Mesothelial cell of epicardium (in vitro differentiated cells): ENCODE measurements around the gene PTPRN2. TPM values are rescaled to one million over a fixed set of nuclear protein-coding genes. Genes with fewer than 3 reads are reported as not detected.
"Not testable (repeated sequence)": the region's sequence is repeated elsewhere in the genome, so short reads cannot be mapped to it uniquely, and the experiment has no call there.

ENCODE experiments used
- DNase-seq, 2 experiments: peaks; one replicate each; pipeline ENCODE4 v3.0.0; 2021; ENCODE audit warnings: low spot score in 2 of 2; ENCODE audit not compliant: unreplicated experiment in 2 of 2
- H3K27ac Mint-ChIP-seq: 2 replicates; pipeline ENCODE4 v1.8.0; 2021; ENCODE audit warnings: mixed read lengths
- H3K27me3 Mint-ChIP-seq: 2 replicates; pipeline ENCODE4 v1.8.0; 2021; ENCODE audit warnings: low read depth, mixed read lengths
- H3K36me3 Mint-ChIP-seq: 2 replicates; pipeline ENCODE4 v1.8.0; 2021; ENCODE audit warnings: mixed read lengths
- H3K4me1 Mint-ChIP-seq: 2 replicates; pipeline ENCODE4 v1.8.0; 2021; ENCODE audit warnings: mixed read lengths
- H3K4me3 Mint-ChIP-seq: 2 replicates; pipeline ENCODE4 v1.8.0; 2021; ENCODE audit warnings: mild to moderate bottlenecking, moderate library complexity, mixed read lengths
- H3K9me3 Mint-ChIP-seq: 2 replicates; pipeline ENCODE4 v1.8.0; 2021; ENCODE audit warnings: mixed read lengths
- CTCF ChIP-seq: fragments of 200-600 bp; sonication (generic); IDR thresholded peaks from one replicate; pipeline ENCODE4 v1.5.0; 2021; ENCODE audit warnings: antibody characterized with exemption; ENCODE audit not compliant: unreplicated experiment
- total RNA-seq: library from RNA; stranded (reverse); gene quantifications from 3 replicates; pipeline ENCODE4 v1.2.1, GENCODE V29; 2021

PTPRN2 gene
- total RNA-seq, 1 donor from 2014 or later: 2.2 TPM

GRCh38 chr7:157731126-157731525 is 856.5 kb downstream of the PTPRN2 start:
- Mint-ChIP-seq H3K9me3 (no peaks in the 10 kb centered on the region), H3K27me3 (peaks cover 69% of the 10 kb centered on the region), H3K36me3 (no peaks in the 10 kb centered on the region), H3K4me1 (no peaks in the 10 kb centered on the region), H3K4me3 (no peak overlapping the region), H3K27ac (no peak overlapping the region)
- no peak for DNase-seq
- TF ChIP-seq CTCF: no peak

- H3K27me3 Mint-ChIP-seq: peaks cover 67% of the 10 kb centered on the region
- H3K27ac Mint-ChIP-seq: no peak overlapping the region
- DNase-seq: no peak
- TF ChIP-seq CTCF: no peak
- H3K4me1 Mint-ChIP-seq: no peaks in the 10 kb centered on the region
- H3K9me3 Mint-ChIP-seq: no peaks in the 10 kb centered on the region
- no peak overlapping the region for H3K4me3 Mint-ChIP-seq
- no peaks in the 10 kb centered on the region for H3K36me3 Mint-ChIP-seq
Observed at GRCh38 chr7:157730614-157731013, 857.0 kb downstream of the PTPRN2 start.

- H3K27me3 Mint-ChIP-seq: peaks cover 63% of the 10 kb centered on the region
- H3K9me3 Mint-ChIP-seq: no peaks in the 10 kb centered on the region
- no peaks in the 10 kb centered on the region for H3K4me1 Mint-ChIP-seq
- no peaks in the 10 kb centered on the region for H3K36me3 Mint-ChIP-seq
- no peak overlapping the region for H3K27ac Mint-ChIP-seq
- TF ChIP-seq CTCF: no peak
- no peak for DNase-seq
- H3K4me3 Mint-ChIP-seq: no peak overlapping the region
Observed at GRCh38 chr7:157729566-157729965, 858.1 kb downstream of the PTPRN2 start.

- H3K9me3 Mint-ChIP-seq: no peaks in the 10 kb centered on the region
- H3K27me3 Mint-ChIP-seq: peaks cover 69% of the 10 kb centered on the region
- H3K36me3 Mint-ChIP-seq: no peaks in the 10 kb centered on the region
- no peak overlapping the region for H3K4me3 Mint-ChIP-seq
- no peak overlapping the region for H3K27ac Mint-ChIP-seq
- no peak for TF ChIP-seq CTCF
- no peaks in the 10 kb centered on the region for H3K4me1 Mint-ChIP-seq
- no peak for DNase-seq
Observed at GRCh38 chr7:157727964-157728615, 859.5 kb downstream of the PTPRN2 start.

GRCh38 chr7:157726764-157727163 is 860.9 kb downstream of the PTPRN2 start:
- no peak overlapping the region for H3K4me3 Mint-ChIP-seq
- no peaks in the 10 kb centered on the region for H3K36me3 Mint-ChIP-seq
- no peaks in the 10 kb centered on the region for H3K4me1 Mint-ChIP-seq
- peaks cover 73% of the 10 kb centered on the region for H3K27me3 Mint-ChIP-seq
- no peak for TF ChIP-seq CTCF
- DNase-seq: no peak
- H3K27ac Mint-ChIP-seq: no peak overlapping the region
- no peaks in the 10 kb centered on the region for H3K9me3 Mint-ChIP-seq

- DNase-seq, H3K4me3 Mint-ChIP-seq, H3K36me3 Mint-ChIP-seq, H3K27ac Mint-ChIP-seq, H3K9me3 Mint-ChIP-seq, H3K4me1 Mint-ChIP-seq: not testable (repeated sequence)
- peaks cover 72% of the 10 kb centered on the region for H3K27me3 Mint-ChIP-seq
Observed at GRCh38 chr7:157725312-157725711, 862.3 kb downstream of the PTPRN2 start.
